ENCODE data around the gene PIP4K2C. TPM values are rescaled to one million over a fixed set of nuclear protein-coding genes. Genes with fewer than 3 reads are reported as not detected.
"Not testable (repeated sequence)": the region's sequence is repeated elsewhere in the genome, so short reads cannot be mapped to it uniquely, and the experiment has no call there.

Gene PIP4K2C
- polyA plus RNA-seq, 4 donors = 41.6 to 47.4 (median 45.1) TPM

DNA sequence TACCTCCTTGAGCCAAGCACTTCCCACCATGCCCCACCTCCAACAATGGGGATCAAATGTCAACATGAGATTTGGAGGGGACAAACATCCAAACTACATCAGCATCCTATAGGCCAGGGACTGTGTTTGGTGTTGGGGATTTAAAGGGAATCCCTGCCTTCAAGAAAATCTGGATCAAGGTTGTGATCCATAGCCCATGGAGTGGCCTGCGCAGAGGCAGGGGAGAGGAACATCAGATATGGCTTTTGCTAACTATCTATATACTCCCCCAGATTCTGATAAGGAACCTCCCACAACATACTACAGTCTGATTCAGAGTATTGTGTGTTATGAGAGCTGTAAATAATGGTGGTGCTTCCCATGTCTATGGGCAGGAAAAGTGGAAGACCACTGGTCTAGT, 36.1 kb upstream of the PIP4K2C start:
- DNase-seq (ENCODE audit: low read depth in 4 of 4, low spot score in 3 of 4) = no peak

DNA sequence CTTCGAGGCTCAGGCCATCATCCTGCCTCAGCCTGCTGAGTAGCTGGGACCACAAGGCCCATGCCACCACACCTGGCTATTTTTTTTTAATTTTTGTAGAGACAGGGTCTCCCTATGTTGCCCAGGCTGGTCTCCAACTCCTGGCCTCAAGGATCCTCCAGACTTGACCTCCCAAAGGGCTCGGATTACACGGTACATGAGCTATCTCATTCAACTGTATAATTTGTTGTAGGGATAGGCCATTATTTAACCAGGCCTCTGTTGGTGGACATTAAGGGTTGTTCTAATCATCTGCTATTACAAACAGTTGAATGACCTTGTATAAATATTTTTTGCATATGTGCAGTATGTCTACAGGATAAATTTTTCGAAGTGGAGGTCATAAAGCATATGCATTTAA, 32.1 kb upstream of the PIP4K2C start:
- no peak for DNase-seq (ENCODE audit: low read depth in 4 of 4, low spot score in 3 of 4)

DNA sequence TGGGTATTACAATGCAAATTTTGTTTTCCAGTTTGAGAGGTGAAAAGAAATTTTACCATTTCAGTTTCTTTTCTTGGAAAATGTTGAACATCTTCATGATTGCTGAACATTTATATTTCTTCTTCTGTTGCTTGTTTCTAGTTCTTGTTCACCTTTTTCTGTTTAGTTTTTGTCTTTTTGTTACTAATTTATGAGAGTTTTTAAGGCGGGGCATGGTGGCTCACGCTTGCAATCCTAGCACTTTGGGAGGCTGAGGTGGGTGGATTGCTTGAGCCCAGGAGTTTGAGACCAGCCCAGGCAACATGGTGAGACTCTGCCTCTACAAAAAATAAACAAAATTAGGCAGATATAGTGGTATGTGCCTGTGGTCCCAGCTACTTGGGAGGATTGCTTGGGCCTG, 30.5 kb upstream of the PIP4K2C start:
- DNase-seq (ENCODE audit: low read depth in 4 of 4, low spot score in 3 of 4) = no peak

DNA sequence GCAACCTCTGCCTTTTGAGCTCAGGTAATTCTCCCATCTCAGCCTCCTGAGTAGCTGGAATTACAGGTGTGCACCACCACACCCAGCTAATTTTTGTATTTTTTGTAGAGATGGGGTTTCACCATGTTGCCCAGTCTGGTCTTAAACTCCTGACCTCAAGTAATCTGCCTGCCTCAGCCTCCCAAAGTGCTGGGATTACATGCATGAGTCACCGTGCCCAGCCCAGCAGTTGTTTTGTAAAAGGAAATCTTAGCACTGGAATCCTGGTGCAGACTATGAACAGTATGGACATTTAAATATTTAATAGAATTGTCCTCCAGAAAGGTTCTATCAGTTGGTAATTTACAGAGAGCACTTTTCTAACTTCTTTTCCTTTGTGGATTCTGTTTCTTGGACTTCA, 29.9 kb upstream of the PIP4K2C start:
- not testable (repeated sequence) for DNase-seq (ENCODE audit: low read depth in 4 of 4, low spot score in 3 of 4)

DNA sequence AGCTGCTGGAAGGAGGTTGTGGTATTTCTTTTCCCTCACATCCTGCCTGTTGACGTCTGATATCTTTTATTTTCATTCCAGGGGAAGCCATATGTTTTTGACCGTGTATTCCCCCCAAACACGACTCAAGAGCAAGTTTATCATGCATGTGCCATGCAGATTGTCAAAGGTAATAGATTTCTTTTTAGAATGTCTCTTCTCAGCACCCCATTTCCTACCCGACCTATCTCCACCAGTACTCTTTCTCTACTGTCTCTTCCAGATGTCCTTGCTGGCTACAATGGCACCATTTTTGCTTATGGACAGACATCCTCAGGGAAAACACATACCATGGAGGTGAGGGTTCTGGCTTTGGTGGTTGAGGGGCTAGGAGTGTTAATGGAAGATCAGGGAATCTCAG, 27.6 kb upstream of the PIP4K2C start:
- DNase-seq (ENCODE audit: low read depth in 4 of 4, low spot score in 3 of 4) = no peak

DNA sequence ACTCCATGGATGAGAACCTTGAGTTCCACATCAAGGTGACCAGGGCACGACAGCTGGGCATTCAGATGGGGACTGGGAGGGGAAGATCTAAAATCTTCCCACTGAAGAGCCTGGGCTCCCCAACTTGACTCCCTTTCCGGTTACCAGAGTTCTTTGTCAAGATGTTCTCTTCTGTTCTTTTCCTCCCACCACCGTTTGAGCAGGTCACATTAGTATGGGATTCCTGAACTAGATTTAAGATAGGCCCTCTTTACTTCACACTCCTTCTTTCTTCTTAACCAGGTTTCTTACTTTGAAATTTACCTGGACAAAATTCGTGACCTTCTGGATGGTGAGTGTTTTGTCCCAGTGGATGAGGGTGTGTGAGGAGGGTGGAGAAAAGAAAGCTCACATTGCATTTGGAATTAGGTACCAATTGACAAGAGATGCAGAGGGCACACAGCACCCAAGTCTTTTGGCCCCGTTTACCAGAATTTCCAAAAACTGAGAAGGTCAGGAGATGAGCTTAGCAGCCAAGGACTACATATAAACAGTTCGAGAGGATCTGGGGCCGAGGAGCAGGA, 26.7 kb upstream of the PIP4K2C start:
- DNase-seq (ENCODE audit: low read depth in 4 of 4, low spot score in 3 of 4) = no peak

DNA sequence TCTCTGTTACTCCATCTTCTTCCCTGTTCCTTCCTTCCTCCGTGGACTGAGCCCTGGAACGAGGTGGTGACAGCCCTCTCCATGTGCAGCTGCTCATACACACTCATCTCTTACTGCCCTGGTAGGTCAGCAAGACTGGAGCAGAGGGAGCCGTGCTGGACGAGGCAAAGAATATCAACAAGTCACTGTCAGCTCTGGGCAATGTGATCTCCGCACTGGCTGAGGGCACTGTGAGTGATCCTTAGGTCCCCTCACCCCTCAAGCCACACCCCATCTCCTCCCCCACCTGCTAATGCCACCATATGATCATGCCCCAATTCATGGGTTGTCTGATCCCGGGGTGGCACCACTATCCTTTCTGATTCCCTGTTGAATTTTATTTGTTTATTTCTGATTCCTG, 22.2 kb upstream of the PIP4K2C start:
- DNase-seq (ENCODE audit: low read depth in 4 of 4, low spot score in 3 of 4) = no peak

DNA sequence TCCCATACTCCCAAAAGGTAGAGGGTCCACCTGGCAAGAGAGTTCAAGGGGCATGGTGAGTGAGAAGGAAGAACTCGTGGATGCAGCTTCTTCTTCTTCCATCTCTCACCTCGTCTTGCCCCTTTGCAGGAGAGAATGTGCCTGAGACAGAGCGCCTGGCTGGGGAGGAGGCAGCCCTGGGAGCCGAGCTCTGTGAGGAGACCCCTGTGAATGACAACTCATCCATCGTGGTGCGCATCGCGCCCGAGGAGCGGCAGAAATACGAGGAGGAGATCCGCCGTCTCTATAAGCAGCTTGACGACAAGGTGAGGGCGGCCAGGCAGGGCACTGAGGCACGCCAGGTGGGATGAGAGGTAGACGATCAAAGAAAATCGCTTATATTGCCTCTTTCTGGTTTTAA, 21.1 kb upstream of the PIP4K2C start:
- no peak for DNase-seq (ENCODE audit: low read depth in 4 of 4, low spot score in 3 of 4)

DNA sequence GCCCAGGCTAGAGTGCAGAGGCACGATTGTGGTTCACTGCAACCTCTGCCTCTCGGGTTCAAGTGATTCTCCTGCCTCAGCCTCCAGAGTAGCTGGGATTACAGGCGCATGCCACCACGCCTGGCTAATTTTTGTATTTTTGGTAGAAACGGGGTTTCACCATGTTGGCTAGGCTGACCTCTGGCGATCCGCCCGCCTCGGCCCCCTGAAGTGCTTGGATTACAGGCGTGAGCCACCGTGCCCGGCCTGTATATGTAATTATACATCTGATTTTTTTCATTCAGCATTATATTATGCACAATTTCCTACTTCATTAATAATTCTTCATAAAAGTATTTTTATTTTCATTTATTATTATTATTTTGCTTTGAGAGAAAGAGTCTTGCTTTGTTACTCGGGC, 20.6 kb upstream of the PIP4K2C start:
- not testable (repeated sequence) for DNase-seq (ENCODE audit: low read depth in 4 of 4, low spot score in 3 of 4)

DNA sequence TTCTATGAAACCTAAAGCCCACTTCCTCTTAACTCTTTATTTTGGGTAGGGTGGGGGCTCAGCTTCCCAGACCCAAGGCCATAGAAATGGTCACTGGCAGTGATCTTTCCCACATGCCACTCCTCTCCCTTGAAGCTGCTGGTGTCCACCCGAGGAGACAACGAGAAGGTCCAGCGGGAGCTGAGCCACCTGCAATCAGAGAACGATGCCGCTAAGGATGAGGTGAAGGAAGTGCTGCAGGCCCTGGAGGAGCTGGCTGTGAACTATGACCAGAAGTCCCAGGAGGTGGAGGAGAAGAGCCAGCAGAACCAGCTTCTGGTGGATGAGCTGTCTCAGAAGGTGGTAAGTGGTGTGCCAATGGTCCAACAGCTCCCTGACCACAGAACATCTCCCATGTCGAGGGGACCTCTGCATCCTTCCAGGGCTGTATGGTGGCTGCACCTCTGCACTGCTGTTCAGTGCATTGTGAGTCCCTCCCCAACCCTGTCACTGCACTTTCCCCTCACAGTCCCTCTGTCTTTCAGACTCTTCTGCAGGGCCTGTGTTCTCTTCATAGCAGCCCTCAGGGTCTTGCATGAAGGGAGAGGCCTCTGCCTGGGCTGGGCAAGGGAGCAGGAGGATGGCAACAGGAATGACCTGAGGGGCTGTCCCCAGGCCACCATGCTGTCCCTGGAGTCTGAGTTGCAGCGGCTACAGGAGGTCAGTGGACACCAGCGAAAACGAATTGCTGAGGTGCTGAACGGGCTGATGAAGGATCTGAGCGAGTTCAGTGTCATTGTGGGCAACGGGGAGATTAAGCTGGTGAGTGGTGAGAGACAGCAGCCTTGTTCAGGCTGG, 18.8 kb upstream of the PIP4K2C start:
- DNase-seq (ENCODE audit: low read depth in 4 of 4, low spot score in 3 of 4) = no peak

DNA sequence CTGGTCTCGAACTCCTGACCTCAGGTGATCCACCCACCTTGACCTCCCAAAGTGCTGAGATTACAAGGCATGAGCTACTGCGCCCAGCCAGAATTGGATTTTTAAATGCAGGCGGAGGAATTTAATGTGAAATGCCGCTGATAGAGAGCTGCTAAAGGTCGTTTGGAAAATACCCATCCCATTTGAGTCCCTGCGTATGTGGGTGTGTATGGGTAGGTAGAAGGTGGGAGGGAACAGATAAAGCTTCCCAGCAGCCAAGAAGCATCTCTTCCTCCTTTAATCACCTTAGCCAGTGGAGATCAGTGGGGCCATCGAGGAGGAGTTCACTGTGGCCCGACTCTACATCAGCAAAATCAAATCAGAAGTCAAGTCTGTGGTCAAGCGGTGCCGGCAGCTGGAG, 16.2 kb upstream of the PIP4K2C start:
- no peak for DNase-seq (ENCODE audit: low read depth in 4 of 4, low spot score in 3 of 4)

DNA sequence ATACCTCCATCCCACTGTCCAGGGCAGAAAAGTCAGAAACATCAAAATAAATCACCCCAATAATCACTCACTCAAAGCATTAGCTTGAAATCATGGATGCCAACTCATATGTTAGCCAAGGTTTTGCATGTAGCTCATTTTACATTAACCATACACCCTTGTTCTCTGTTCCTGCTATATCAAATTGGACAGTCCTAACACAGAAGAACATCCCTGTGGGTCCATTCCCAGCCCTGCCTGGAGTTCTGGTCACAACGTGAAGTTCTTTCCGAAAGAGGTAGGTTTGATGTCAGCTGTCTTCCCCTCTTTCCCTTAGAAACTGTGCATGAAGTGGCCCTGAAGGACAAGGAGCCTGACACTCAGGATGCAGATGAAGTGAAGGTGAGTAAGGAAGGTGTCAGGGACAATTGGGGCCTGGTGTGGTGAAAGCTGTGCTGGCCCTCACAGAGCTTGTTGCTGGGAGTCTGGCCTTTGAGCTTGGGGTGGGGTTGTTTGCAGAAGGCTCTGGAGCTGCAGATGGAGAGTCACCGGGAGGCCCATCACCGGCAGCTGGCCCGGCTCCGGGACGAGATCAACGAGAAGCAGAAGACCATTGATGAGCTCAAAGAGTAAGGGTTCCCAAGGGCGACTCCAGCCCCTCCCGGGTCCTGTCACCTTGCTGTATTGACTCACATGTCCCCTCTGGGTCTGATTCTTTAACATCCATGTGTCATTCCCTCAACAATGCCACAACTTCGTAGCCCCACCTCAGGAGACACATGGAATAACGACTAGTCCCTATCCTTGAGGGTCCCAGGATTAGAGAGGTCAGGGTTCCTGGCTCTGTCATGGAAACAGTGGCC, 15.0 kb upstream of the PIP4K2C start:
- DNase-seq (ENCODE audit: low read depth in 4 of 4, low spot score in 3 of 4) = no peak

DNA sequence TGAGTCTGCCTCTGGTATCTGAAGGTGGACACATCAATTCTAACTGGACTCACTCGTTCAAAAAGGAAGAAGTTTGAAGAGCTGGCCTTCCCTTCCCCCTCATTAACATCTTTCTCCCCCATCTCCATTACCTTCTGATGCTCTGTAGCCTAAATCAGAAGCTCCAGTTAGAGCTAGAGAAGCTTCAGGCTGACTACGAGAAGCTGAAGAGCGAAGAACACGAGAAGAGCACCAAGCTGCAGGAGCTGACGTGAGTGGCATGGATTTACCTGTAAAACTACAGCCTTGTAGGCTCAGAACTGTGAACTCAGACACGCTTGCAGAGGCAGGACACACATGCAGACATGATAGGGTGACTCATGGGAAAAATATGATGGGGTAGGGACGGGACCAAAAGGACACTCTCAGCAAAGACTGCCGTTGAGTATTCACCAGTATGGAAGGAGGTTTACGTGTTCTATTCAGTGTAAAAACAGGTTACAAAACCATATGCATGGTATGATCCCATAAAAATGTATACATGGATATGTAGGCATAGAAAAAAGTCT, 14.3 kb upstream of the PIP4K2C start:
- no peak for DNase-seq (ENCODE audit: low read depth in 4 of 4, low spot score in 3 of 4)

DNA sequence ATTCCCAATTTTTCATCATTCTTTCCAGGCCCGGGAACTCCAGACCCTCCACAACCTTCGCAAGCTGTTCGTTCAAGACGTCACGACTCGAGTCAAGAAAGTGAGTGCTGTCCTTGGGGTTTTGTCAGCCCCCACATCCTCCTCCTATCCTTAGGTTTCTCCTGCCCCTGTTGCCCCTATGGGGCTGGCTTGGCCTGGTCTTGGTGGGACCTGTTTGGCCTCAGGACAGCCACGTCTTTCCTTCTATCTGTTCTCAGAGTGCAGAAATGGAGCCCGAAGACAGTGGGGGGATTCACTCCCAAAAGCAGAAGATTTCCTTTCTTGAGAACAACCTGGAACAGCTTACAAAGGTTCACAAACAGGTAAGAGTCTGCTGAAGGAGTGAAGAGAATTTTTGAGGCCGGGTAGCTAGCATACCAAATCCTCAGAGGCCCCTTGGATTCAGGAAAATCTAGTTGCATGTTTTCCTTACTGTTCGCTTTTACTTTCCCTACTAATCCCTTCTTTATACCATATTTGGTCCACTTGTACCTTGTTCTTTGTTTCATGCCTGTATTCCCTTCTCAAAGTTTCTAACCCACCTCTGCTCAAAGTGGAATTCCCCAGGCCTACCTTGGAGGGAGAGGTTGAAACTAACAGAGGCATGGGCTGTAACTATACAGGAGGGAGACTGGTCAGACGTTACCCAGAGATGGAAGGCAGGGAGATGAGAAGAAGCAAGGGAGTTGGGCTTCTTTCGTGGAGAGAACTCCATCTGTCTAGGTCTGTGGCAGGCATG, 12.8 kb upstream of the PIP4K2C start:
- DNase-seq (ENCODE audit: low read depth in 4 of 4, low spot score in 3 of 4) = no peak

DNA sequence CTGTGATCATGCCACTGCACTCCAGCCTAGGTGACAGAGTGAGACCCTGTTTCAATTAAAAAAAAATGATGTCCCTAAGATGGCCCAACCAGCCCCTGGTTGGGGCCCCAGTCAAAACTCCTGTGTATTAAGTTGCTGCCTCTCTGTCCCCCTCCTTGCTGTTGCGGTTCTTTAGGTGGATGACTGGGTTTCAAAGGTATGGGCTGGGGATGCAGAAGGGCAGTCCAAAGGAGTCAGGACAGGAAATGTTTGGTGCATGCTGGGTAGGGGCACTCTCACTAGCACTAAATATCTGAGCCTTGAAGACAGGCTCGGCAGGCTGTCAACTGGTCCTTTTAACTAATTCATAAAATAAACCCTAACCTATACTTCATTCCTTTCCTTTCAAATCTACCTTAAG, 12.0 kb upstream of the PIP4K2C start:
- no peak for DNase-seq (ENCODE audit: low read depth in 4 of 4, low spot score in 3 of 4)

DNA sequence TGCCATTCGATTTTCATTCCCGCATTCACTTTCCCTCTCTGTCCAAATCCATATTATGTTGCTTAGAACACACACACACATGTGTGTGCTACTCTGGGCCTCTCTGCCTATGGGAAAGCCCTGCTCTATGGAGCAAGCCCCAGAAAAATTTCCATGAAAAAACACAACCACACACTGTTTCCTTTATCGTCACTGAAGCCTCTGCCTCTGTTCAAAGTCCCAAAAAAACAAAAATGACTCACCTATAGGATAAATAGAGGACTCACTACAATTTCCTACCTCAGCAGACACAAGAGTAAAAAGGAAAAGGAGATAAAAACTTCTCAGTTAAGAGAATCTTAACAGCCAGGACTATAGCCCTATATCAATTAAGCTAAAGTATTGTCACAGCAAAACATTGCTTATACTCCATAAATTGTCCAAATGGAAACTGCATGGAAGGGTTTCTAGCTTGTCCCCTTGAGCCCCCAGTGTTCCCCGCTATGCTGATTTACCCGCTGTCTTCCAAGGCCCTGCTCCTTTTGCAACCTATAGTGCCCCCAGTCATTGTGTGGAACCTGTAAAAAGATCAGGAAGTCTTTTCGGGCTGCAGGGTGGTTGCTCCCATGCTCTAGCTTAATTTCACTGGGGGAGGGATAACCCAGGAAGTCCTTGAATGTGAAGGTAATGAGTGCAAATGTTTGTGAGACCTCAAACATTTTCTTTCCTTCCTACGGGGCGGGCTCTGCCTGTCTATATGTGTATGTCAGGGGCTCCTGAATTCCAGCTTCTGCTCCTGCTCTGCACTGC, 11.1 kb upstream of the PIP4K2C start:
- no peak for DNase-seq (ENCODE audit: low read depth in 4 of 4, low spot score in 3 of 4)

DNA sequence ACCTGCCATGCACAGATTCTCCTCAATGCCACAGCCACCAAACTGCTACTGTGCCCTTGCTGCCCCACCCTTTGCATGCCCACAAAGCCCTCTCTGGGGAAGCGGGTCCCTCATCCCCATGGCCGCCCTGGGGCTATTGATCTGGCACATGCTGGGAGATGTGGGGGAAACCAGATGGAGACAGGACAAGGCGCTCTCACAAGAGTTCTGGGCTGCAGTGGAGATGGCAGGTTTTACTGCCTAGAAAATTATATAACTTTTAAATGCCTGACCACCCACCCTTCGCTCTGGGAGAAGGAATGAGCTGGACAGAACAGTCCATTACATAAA, 10.6 kb upstream of the PIP4K2C start:
- DNase-seq (ENCODE audit: low read depth in 4 of 4, low spot score in 3 of 4) = no peak

DNA sequence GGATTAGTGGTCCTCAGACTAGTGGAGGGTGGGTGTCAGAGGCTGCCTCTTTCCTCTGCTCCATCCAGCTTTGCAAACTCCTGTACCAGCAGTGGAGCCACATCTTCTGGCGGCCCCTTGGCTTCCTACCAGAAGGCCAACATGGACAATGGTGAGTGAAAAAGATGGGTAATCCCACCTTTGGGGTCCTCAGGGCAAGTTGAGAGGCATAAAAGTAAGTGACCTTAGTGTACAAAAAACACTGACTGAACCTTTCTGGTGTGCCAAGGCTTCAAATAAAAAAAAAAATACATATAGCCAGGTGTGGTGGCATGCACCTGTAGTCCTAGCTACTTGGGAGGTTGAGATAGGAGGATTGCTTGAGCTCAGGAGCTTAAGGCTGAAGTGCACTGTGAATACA, 9.2 kb upstream of the PIP4K2C start:
- DNase-seq (ENCODE audit: low read depth in 4 of 4, low spot score in 3 of 4) = no peak

DNA sequence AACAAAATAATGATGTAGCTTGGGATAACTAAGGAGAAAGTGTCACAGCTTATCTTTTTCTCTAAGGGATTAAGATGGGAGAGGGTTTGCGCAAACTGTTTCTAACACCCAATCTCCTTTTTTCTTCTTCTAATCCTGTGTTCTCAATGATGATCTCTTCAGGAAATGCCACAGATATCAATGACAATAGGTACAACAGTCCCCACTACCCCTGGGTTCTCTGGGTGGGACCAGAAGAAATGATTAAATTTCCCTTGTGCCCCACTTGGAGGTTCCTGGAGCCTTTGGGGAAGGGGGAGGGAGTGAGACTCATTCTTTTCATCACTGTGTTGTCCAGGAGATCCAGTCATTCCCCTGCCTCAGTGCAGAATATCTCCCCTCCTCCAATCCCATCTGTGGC, 8.6 kb upstream of the PIP4K2C start:
- no peak for DNase-seq (ENCODE audit: low read depth in 4 of 4, low spot score in 3 of 4)

Measured in right renal pelvis (tissue), 4 donors.